Muscle of back (tissue), 11 donors: ENCODE measurements around the gene PPM1B. TPM values are rescaled to one million over a fixed set of nuclear protein-coding genes. Genes with fewer than 3 reads are reported as not detected.
"Not testable (repeated sequence)": the region's sequence is repeated elsewhere in the genome, so short reads cannot be mapped to it uniquely, and the experiment has no call there.

Experiments
- DNase-seq, 3 donors: peaks; one replicate each; pipeline versions ENCODE4 v3.0.0 to v3.0.0-alpha.2; 2013
- polyA plus RNA-seq, 10 donors: library from polyadenylated mRNA; unstranded; fragments of 120-200 nt; gene quantifications; one replicate each; pipeline ENCODE4 v1.2.1, GENCODE V29; 2013; ENCODE audit not compliant: insufficient read length in 10 of 10

The PPM1B gene
- polyA plus RNA-seq, 10 donors: 28.1 to 40.6 (median 32.8) TPM

GRCh38 chr2:44197816-44198215 is 29.1 kb downstream of the PPM1B start:
- no peak for DNase-seq

- no peak for DNase-seq
Measured at GRCh38 chr2:44200011-44200410, 31.3 kb downstream of the PPM1B start.

- no peak for DNase-seq
Measured at GRCh38 chr2:44200759-44201158, 32.1 kb downstream of the PPM1B start.

- no peak for DNase-seq
Measured at GRCh38 chr2:44201648-44202165, 33.0 kb downstream of the PPM1B start.

GRCh38 chr2:44203542-44203941 is 34.9 kb downstream of the PPM1B start:
- DNase-seq: no peak

- no peak for DNase-seq
Measured at GRCh38 chr2:44205169-44205568, 36.5 kb downstream of the PPM1B start.

GRCh38 chr2:44207102-44207501 is 38.4 kb downstream of the PPM1B start:
- no peak for DNase-seq

- not testable (repeated sequence) for DNase-seq
Measured at GRCh38 chr2:44207648-44208047, 39.0 kb downstream of the PPM1B start.

- no peak for DNase-seq
Measured at GRCh38 chr2:44210362-44210761, 41.7 kb downstream of the PPM1B start.

- no peak for DNase-seq
Measured at GRCh38 chr2:44211183-44211582, 42.5 kb downstream of the PPM1B start.

- no peak for DNase-seq
Measured at GRCh38 chr2:44212302-44212701, 43.6 kb downstream of the PPM1B start.

GRCh38 chr2:44215827-44216226 is 47.2 kb downstream of the PPM1B start:
- no peak for DNase-seq

GRCh38 chr2:44218771-44219170 is 50.1 kb downstream of the PPM1B start:
- no peak for DNase-seq

GRCh38 chr2:44226753-44227152 is 58.1 kb downstream of the PPM1B start:
- no peak for DNase-seq

GRCh38 chr2:44230378-44230777 is 61.7 kb downstream of the PPM1B start:
- DNase-seq: no peak

- peak in 1 of 3 donors; percentile 38 for DNase-seq
Measured at GRCh38 chr2:44233450-44234128, 64.9 kb downstream of the PPM1B start.

GRCh38 chr2:44237221-44237620 is 68.5 kb downstream of the PPM1B start:
- DNase-seq: no peak

- DNase-seq: no peak
Measured at GRCh38 chr2:44242904-44243303, 74.2 kb downstream of the PPM1B start.

- peak; percentile 64 to 79 (median 73) for DNase-seq
Measured at GRCh38 chr2:44244135-44244871, 75.6 kb downstream of the PPM1B start.

GRCh38 chr2:44245083-44245861 is 76.6 kb downstream of the PPM1B start:
- DNase-seq: no peak

GRCh38 chr2:44246436-44246835 is 77.8 kb downstream of the PPM1B start:
- no peak for DNase-seq

- no peak for DNase-seq
Measured at GRCh38 chr2:44246840-44247369, 78.2 kb downstream of the PPM1B start.
